Activated naive CD4-positive, alpha-beta T cell treated with anti-CD3 and anti-CD28 coated beads, Interleukin-2, amount 10 ng/mL, durations not matched to agents 7 days and 5 days (primary cell): Measurements from ENCODE around the gene IRX6.

ENCODE experiments used
- CTCF ChIA-PET: fragments of 350-600 bp; sonication (Branson Sonifier 250); formaldehyde crosslinking; loops from one replicate; lab custom pipeline; 2021; ENCODE audit warnings: antibody characterized with exemption; lab: Charles Lee
- DNase-seq: peaks from one replicate; pipeline ENCODE4 v3.0.0-alpha.2; 2020
- H3K27ac Mint-ChIP-seq: one replicate; pipeline ENCODE4 v1.8.0; 2021; ENCODE audit warnings: mild to moderate bottlenecking, moderate library complexity, mixed read lengths
- H3K27me3 Mint-ChIP-seq: one replicate; pipeline ENCODE4 v1.8.0; 2021; ENCODE audit warnings: mild to moderate bottlenecking, mixed read lengths
- H3K36me3 Mint-ChIP-seq: one replicate; pipeline ENCODE4 v1.8.0; 2021; ENCODE audit warnings: mixed read lengths
- H3K4me1 Mint-ChIP-seq: one replicate; pipeline ENCODE4 v1.8.0; 2021; ENCODE audit warnings: mixed read lengths
- H3K4me3 Mint-ChIP-seq: one replicate; pipeline ENCODE4 v1.8.0; 2021; ENCODE audit warnings: mild to moderate bottlenecking, moderate library complexity, mixed read lengths
- H3K9me3 Mint-ChIP-seq: one replicate; pipeline ENCODE4 v1.8.0; 2021; ENCODE audit warnings: mixed read lengths

IRX6 gene

DNA sequence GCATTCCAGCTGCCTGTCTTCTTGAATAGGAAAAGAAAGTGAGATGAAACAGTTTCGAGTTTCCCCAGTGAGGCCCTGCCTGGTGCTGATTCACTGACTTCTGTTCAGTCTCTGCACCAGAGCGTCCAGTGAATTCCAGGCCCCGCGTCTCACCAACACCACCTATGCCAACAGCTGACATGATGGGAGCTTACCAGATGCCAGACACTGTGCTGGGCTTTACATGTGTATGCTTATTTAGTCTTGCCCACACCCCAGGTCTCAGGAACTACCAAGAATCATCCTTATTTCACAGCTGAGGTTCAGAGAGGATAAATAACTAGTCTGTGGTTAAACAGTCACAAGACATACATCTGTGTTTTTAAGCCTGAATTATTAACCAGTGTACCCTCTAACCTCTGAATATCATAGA, 29.1 kb upstream of the IRX6 start:
- H3K36me3 Mint-ChIP-seq, result no peaks in the 10 kb centered on the region
- no peaks in the 10 kb centered on the region for H3K27me3 Mint-ChIP-seq
- no peak overlapping the region for H3K27ac Mint-ChIP-seq

DNA sequence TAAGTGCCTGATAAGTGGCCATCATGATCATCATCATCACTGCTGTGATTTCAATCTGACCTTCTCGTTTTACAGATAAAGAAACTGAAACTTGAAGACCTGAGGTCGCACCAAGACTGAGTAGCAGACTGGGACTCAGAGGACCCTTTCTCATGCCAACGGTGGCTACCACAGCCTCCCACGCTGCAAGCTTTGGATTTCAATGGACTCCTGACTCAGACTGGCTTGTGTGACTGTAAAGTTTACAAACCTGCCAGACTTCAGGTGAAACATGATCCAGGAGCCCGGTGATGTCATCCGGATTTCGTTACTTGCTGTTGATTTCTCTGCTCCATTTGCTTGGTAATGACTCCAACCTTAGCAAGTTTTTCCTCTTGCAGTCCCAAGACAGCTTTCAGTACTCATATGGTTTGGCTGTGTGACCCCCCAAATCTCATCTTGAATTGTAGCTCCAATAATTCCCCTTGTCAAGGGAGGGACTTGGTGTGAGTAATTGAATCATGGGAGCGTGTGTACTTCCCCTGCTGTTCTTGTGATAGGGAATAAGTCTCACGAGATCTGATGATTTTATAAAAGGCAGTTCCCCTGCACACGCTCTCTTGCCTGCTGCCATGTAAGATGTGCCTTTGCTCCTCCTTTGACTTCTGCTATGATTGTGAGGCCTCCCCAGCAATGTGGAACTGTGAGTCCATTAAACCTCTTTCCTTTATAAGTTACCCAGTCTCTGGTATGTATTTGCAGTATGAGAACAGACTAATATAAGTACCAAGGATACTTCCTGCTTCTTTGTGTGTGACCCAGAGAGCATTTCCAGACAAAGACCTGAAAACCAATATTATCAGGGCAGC, 26.7 kb upstream of the IRX6 start:
- no peak for DNase-seq
- CTCF ChIA-PET, result no interaction called here
- Mint-ChIP-seq H3K27me3 (no peaks in the 10 kb centered on the region), H3K36me3 (no peaks in the 10 kb centered on the region), H3K4me3 (no peak overlapping the region), H3K9me3 (no peaks in the 10 kb centered on the region), H3K4me1 (no peaks in the 10 kb centered on the region), H3K27ac (no peak overlapping the region)

More for the DNA sequence above, 29.1 kb upstream of the IRX6 start:
- DNase-seq, result no peak
- no peaks in the 10 kb centered on the region for H3K9me3 Mint-ChIP-seq
- no peaks in the 10 kb centered on the region for H3K4me1 Mint-ChIP-seq
- CTCF ChIA-PET, result no interaction called here
- H3K4me3 Mint-ChIP-seq, result no peak overlapping the region

DNA sequence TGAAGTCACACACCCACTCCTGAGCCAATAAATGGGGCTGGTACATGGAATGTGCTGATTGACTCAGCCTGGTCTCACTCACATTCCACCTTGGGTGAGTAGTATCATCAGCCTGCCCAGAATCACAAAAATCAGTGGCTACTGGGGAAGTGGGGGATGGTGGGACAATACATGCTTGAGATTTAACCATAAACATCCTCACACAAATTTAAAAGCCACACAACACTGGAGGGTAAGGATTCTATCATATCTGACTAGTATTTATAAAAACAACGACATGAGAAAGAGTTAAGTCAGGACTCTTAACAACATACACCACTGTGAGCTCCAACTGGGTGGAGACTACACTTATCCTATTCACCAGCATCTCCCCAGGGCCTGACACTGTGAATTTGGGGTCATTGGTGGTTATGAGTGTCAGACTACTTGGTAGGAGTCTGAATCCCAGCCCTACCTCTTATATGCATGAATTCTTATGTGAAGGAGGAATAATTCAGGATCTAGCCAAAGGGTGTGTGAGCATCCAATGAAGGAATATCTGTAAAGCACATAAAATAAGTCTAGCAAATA, 26.0 kb upstream of the IRX6 start:
- no peak overlapping the region for H3K4me3 Mint-ChIP-seq
- DNase-seq, result no peak
- no peak overlapping the region for H3K27ac Mint-ChIP-seq
- H3K9me3 Mint-ChIP-seq, result no peaks in the 10 kb centered on the region
- H3K4me1 Mint-ChIP-seq, result no peaks in the 10 kb centered on the region
- H3K27me3 Mint-ChIP-seq, result no peaks in the 10 kb centered on the region
- CTCF ChIA-PET, result no interaction called here
- no peaks in the 10 kb centered on the region for H3K36me3 Mint-ChIP-seq

DNA sequence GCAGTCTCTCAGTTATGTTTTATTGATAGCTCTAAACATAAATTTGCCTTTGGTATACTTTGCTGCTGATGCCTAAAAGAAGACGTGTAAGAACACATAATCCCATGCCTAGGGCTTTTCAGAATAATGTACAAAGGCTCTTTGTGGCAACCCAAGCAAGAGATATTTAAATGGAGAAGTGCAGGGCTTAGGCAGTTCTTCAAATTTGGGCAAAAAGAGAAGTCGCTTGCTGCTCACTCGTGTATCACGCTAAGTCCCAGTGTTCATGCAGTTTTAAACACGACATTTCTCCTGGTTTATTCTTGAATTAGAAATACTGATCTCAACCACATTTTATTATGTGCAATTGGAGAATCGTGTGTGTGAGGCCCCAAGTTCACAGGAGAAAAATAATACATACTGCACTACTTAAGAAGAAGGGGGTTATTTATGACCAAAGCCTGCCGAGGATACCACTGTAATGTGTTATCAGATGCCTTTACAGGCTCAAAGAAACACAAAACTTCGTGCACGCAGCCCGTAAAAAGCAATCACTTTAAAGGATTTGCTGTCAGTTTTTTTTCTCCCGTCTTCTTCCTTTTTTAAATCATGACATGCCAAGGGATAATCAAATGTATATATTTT, 22.5 kb upstream of the IRX6 start:
- H3K9me3 Mint-ChIP-seq, result no peaks in the 10 kb centered on the region
- H3K4me1 Mint-ChIP-seq, result no peaks in the 10 kb centered on the region
- H3K4me3 Mint-ChIP-seq, result no peak overlapping the region
- no peaks in the 10 kb centered on the region for H3K27me3 Mint-ChIP-seq
- CTCF ChIA-PET, result no interaction called here
- no peak for DNase-seq
- no peak overlapping the region for H3K27ac Mint-ChIP-seq
- H3K36me3 Mint-ChIP-seq, result no peaks in the 10 kb centered on the region

DNA sequence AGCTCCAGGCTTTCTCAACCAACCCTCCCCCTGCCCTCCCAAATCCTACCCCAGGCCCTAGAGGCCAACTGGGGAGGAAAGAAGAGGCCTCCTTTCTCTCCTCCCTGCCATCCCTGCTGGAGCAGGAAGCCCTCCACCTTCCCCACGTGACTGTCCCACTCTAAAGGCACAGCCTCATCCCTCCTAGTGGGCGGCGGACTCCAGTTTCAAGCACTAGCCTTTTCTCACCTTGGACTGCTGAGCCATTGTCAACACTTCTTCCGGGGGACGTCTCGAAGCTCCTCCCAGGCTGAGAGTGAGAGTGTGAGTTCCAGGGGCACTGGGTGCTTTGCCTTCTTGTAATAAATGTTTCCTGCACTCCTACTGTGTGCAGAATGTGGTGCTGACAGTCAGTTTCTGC, 21.4 kb upstream of the IRX6 start:
- H3K9me3 Mint-ChIP-seq, result no peaks in the 10 kb centered on the region
- no peaks in the 10 kb centered on the region for H3K4me1 Mint-ChIP-seq
- DNase-seq, result no peak
- H3K4me3 Mint-ChIP-seq, result no peak overlapping the region
- CTCF ChIA-PET, result no interaction called here
- no peaks in the 10 kb centered on the region for H3K36me3 Mint-ChIP-seq
- no peak overlapping the region for H3K27ac Mint-ChIP-seq
- H3K27me3 Mint-ChIP-seq, result no peaks in the 10 kb centered on the region

DNA sequence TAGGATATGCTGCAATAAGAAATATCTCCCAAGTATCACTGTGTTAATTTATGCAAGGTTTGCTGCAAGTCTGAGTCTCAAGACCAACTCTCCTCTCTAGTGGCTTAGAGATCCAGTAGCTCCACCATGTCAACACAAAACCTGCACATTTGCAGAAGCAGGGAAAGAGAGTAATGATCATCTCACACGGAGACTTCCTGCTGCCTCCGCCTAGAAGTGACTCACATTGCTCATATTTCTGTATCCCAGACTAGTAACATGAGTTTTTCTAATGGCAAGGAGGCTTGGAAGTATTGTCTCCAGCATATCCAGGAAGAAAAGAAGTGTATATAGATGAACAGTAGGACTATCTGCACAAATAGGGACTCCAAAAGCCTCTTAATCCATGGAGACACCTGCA, 15.0 kb upstream of the IRX6 start:
- no peaks in the 10 kb centered on the region for H3K9me3 Mint-ChIP-seq
- CTCF ChIA-PET, result no interaction called here

DNA sequence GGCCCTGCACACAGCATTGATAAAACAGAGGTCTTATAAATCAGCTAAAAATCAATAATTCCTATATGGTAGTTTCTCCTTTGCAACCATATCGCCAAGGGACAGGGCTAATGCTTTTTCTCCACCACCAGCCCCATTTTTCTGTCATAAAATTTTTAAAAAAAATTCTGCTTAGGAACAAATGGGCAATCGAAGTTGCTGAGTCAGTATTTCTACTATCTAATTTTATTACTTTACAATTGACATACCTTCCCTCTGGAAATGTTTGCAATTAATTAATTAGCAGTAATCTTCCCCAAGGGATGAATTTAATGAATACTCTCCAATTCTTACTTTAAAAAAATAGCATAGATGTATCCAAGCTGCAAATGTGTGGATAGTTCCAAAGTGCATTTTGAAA, 1.7 kb upstream of the IRX6 start:
- H3K27me3 Mint-ChIP-seq, result peaks cover 51% of the 10 kb centered on the region

More for the DNA sequence above, 15.0 kb upstream of the IRX6 start:
- Mint-ChIP-seq H3K27ac (no peak overlapping the region), H3K4me1 (no peaks in the 10 kb centered on the region), H3K36me3 (no peaks in the 10 kb centered on the region), H3K4me3 (no peak overlapping the region), H3K27me3 (no peaks in the 10 kb centered on the region)
- no peak for DNase-seq

DNA sequence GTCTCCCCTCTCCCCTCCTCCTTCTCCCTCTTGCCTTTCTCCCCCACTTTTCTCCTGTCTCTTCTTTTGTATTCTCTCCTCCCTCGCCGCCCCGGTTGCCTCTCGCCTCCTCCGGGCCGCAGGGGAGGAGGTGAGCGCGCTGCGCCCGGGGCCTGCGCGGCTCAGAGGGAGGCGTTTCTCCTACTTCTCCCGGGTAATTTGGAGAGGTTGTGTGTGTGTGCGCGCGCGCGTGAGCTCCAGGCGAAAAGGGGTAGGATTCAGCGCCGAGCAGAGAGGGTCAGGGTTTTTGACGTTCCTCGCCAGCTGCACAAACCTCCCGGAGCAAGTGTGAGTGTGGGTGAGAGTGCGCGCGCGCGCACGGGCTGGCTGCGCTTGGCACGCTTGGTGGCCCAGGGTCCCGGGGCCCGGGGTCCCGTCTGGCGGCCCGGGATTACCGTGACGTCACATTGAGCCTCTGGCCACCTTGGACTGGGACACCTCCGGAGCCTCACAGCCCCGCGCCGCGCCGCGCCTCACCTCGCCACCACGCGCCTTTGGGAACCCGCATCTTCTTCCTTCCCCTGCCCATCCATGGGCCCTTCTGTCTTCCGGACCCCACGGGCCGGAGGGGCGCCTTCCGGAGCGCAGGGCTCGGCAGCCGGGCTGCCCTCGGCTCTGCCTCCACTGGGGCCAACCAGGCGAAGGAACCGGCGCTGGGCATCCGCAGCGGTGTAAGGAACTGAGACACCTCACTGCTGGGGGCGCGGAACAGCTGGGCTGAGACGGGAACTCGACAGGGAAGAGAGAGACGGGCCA, 479 bp downstream of the IRX6 start:
- DNase-seq, result no peak
- Mint-ChIP-seq H3K36me3 (no peaks in the 10 kb centered on the region), H3K4me3 (no peak overlapping the region), H3K9me3 (no peaks in the 10 kb centered on the region), H3K27me3 (peaks cover 72% of the 10 kb centered on the region), H3K27ac (no peak overlapping the region), H3K4me1 (no peaks in the 10 kb centered on the region)
- CTCF ChIA-PET, result no interaction called here

More for the DNA sequence above, 1.7 kb upstream of the IRX6 start:
- Mint-ChIP-seq H3K4me3 (no peak overlapping the region), H3K4me1 (no peaks in the 10 kb centered on the region), H3K27ac (no peak overlapping the region), H3K36me3 (no peaks in the 10 kb centered on the region), H3K9me3 (no peaks in the 10 kb centered on the region)
- CTCF ChIA-PET, result no interaction called here
- no peak for DNase-seq

DNA sequence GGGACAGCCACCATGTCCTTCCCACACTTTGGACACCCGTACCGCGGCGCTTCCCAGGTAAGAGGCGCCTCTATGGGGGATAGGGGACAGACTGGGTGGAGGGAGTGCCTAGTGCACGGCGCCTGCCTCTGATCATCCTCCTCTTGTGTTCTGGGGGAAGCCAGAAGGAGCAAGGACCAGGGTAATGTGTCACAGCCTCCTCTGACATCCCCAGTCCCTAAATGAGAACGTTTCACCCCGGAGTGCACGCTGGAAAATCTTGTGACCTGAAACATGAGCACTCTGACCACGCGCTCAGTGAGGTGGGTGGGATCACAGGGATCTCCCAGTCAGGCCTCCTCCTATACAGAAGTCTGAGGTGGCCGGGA, 1.1 kb downstream of the IRX6 start:
- H3K36me3 Mint-ChIP-seq, result no peaks in the 10 kb centered on the region
- CTCF ChIA-PET, result no interaction called here
- H3K9me3 Mint-ChIP-seq, result no peaks in the 10 kb centered on the region
- peaks cover 78% of the 10 kb centered on the region for H3K27me3 Mint-ChIP-seq
- no peak overlapping the region for H3K4me3 Mint-ChIP-seq
- no peaks in the 10 kb centered on the region for H3K4me1 Mint-ChIP-seq
- DNase-seq, result no peak
- H3K27ac Mint-ChIP-seq, result no peak overlapping the region

DNA sequence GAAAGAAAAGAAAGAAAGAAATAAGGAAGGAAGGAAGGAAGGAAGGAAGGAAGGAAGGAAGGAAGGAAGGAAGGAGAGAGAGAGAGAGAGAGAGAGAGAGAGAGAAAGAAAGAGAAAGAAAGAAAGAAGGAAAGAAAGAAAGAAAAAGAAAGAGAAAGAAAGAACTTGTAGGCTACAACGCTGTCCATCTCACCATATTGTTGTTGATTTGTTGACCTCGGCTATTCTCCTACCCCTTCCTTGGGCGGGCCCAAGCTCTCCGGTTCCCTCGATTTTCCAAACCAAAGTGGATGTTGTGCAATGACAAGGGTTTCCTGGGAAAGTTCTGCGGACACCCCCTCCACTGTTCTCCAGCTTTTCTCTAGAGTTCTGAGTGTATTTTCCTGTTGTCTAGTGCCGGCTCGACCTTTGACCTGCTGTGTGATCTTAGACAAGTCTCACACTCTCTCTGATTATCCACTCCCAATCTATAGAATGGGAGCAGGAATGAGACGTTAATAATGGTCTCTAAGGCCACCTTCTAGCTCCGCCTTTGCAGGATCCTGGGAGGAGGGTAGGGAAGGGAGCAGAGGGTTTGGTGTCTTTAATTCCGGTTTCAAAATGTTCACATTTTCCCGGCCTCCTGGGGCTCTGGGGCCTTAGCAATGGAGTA, 1.6 kb downstream of the IRX6 start:
- Mint-ChIP-seq H3K9me3 (no peaks in the 10 kb centered on the region), H3K4me3 (no peak overlapping the region), H3K36me3 (no peaks in the 10 kb centered on the region), H3K27me3 (peaks cover 84% of the 10 kb centered on the region), H3K27ac (no peak overlapping the region), H3K4me1 (no peaks in the 10 kb centered on the region)
- no peak for DNase-seq
- CTCF ChIA-PET, result no interaction called here

DNA sequence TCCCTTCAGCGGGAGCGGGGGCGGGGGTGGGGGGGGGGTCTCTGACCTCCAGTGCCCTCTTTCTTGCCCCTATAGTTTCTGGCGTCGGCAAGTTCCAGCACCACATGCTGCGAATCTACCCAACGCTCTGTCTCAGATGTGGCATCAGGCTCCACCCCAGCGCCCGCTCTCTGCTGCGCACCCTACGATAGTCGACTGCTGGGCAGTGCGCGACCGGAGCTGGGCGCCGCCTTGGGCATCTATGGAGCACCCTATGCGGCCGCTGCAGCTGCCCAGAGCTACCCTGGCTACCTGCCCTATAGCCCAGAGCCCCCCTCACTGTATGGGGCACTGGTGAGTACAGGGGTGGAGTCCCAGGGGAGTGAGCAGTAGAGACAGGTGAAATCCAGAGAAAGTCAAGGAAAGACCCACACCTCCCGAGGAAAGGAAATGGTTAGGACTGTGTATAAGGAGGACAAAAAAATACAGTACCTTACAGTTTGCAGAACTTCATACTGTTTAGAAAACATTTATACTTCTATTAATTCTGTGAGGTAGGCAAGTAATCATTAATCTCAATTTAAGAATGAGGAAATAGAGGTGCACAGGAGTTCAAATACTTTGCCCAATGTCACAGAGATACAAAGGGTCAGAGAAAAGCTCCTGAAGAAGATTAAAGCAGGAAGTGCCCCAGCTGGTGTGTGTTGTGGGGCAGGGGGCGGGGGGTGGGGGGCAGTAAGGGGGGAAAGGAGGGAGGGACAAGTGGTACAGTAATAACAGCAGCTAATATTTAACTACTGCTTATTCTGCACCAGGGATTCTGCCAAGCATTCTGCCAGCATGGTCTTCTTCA, 2.5 kb downstream of the IRX6 start:
- Mint-ChIP-seq H3K4me3 (no peak overlapping the region), H3K27ac (no peak overlapping the region), H3K9me3 (no peaks in the 10 kb centered on the region), H3K36me3 (no peaks in the 10 kb centered on the region), H3K27me3 (peaks cover 92% of the 10 kb centered on the region), H3K4me1 (no peaks in the 10 kb centered on the region)
- DNase-seq, result no peak
- CTCF ChIA-PET, result no interaction called here

DNA sequence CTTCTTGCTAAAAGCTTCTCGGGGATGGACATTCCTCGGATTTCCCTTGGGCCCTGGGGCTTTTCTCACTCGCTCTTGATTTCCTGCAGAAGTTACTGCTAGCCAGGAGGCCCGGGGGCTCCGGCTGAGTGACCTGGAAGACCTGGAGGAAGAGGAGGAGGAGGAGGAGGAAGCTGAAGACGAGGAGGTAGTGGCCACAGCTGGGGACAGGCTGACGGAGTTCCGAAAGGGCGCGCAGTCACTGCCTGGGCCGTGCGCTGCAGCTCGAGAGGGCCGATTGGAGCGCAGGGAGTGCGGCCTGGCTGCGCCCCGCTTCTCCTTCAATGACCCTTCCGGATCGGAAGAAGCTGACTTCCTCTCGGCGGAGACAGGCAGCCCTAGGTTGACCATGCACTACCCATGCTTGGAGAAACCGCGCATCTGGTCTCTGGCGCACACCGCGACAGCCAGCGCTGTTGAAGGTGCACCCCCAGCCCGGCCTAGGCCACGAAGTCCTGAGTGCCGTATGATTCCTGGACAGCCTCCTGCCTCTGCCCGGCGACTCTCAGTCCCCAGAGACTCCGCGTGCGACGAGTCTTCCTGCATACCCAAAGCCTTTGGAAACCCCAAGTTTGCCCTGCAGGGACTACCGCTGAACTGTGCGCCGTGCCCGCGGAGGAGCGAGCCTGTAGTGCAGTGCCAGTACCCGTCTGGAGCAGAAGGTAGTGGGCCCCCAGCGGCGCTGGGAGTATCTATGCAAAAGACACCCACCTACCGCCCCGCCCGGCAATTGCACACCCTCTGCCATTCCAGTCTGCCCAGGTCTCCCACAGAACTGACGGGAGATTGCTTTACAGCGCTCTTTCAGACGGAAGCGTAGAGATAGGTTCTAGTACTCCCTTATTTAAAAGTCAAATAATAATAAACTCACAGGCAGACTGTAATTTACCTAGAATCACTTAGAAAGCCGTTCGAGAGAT, 4.9 kb downstream of the IRX6 start:
- no peak overlapping the region for H3K27ac Mint-ChIP-seq
- no peaks in the 10 kb centered on the region for H3K4me1 Mint-ChIP-seq
- peaks cover 92% of the 10 kb centered on the region for H3K27me3 Mint-ChIP-seq
- CTCF ChIA-PET, result no interaction called here
- H3K36me3 Mint-ChIP-seq, result no peaks in the 10 kb centered on the region
- DNase-seq, result no peak
- H3K9me3 Mint-ChIP-seq, result no peaks in the 10 kb centered on the region
- no peak overlapping the region for H3K4me3 Mint-ChIP-seq
